NCI-H2196 treated with DMSO at 0.1 percent for 48 hours (cell line): ENCODE data around the gene TNK2.
"Not testable (repeated sequence)": the region's sequence is repeated elsewhere in the genome, so short reads cannot be mapped to it uniquely, and the experiment has no call there.

ENCODE experiments used
- DNase-seq: peaks from one replicate; lab custom pipeline; 2025; ENCODE audit not compliant: unreplicated experiment; lab: John Stamatoyannopoulos, UW

The TNK2 gene

DNA sequence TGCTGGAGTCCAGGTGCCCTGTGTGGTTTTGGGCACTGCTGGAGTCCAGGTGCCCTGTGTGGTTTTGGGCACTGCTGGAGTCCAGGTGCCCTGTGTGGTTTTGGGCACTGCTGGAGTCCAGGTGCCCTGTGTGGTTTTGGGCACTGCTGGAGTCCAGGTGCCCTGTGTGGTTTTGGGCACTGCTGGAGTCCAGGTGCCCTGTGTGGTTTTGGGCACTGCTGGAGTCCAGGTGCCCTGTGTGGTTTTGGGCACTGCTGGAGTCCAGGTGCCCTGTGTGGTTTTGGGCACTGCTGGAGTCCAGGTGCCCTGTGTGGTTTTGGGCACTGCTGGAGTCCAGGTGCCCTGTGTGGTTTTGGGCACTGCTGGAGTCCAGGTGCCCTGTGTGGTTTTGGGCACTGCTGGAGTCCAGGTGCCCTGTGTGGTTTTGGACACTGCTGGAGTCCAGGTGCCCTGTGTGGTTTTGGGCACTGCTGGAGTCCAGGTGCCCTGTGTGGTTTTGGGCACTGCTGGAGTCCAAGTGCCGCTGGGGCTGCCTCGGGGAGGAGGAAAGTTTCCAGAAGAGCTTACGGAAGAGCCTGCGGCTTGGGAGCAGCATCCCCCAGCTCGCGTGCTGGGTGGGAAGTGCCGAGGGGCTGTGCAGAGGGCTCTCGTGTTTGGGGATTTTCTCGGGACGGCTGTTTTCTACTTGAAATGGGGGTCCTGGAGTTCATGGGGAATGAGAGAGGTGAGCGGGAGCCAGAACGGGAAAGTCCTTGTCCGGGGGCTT, 83.7 kb downstream of the TNK2 start:
- not testable (repeated sequence) for DNase-seq

DNA sequence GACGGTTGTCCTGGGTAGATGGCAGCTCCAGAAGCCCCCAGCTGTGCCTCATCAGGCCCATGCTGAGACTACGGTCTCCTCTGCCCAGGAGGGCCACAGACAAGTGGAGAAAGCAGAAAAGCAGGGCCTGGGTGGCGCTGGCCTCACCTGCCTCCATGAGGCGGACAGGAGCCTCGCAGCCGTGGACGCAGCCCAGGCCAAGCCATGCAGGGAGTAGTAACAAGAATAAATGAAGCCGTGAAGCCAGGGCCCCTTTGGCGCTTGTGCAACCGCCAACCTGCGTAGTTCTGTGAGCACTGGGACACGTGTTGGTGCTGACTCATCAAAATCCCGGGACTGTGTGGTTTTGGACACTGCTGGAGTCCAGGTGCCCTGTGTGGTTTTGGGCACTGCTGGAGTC, 84.4 kb downstream of the TNK2 start:
- no peak for DNase-seq

DNA sequence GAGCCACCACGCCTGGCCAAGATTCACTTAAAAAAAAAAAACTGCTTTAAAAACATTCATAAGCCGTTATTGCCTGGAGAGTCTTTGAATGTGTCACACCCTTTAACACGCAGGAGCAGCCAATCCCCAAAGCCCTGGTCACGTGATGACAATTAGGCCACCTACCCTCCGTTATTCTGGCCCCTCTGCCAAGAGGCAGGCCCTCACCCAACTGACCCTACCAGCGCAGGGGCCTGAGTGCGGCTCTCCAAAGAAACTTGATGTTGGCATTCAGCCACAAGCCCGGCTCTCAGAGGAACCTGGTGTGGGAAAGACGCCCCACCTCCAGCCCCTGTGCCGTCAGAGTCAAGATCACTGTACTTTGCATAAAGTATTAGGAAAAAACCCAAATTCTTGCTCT, 85.1 kb downstream of the TNK2 start:
- no peak for DNase-seq

DNA sequence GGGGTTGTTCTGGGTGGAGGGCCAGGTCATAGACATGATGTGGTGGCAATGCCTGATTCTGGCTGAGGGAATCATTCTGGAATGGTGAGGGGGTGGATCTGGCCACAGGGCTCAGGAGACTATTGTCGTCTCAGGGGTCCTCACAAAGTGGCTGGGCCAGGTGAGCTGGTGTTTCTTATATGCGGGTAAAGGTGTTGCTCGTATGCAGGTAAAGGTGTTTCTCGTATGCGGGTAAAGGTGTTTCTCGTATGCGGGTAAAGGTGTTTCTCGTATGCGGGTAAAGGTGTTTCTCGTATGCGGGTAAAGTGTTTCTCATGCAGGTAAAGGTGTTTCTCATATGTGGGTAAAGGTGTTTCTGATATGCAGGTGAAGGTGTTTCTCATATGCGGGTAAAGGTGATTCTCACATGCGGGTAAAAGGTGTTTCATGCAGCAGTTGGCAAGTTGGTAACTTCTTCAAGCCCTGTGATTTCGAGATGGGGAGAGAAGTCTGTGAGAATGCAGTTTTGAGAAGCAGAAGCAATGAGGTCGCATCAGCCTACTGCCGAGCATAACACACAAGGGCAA, 86.1 kb downstream of the TNK2 start:
- DNase-seq = no peak

DNA sequence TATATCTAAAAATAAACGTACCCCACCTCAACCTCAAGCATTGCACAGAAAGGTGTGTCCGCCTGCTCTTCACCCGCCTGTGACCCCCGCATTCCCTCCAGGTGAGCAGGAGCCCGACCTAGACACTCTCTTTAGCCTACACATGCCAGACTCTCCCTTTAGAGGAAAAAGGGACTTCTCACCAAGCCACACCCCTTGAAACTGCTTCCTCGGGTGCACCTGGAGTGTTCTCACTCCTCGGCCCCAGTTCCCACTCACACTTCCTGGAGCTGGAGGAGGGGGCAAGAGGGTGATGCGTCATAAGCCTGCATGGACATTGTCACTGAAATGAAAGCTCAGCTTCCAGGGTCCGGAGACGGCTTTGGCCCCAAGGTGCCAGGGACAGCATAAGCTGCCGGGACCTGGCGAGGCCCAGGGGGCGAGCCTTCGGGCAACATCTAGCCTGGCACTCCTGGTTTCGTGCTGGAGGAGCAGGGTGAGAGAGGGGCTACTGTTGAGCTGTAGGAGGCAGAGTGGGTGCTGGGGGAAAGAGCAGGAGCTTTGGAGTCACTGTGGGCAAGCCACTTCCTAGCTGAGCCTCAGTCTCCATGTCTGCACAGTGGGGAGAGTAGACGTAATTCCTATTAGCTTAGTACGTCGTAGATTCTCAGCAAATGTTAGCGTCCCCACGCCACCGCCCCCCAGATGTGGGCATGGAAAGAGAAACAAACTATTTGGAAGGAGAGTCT, 86.8 kb downstream of the TNK2 start:
- DNase-seq = no peak

DNA sequence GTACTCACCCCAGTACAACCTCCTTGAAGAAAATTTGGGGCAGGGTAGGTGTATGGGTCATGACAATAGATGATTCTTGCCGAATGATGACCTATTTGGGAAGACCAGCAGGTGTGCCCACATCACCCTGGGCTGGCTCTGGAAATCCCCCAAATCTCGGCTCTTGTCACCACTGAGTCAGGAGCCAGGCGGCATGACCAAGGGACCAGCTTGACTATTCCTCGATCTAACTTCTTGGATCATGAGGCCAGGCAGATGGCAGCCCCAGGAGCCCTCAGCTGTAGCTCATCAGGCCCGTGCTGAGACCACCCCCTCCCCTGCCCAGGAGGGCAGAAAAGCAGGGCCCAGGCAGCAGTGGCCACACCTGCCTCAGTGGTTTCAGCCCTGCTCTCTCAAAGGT, 87.5 kb downstream of the TNK2 start:
- DNase-seq = no peak

DNA sequence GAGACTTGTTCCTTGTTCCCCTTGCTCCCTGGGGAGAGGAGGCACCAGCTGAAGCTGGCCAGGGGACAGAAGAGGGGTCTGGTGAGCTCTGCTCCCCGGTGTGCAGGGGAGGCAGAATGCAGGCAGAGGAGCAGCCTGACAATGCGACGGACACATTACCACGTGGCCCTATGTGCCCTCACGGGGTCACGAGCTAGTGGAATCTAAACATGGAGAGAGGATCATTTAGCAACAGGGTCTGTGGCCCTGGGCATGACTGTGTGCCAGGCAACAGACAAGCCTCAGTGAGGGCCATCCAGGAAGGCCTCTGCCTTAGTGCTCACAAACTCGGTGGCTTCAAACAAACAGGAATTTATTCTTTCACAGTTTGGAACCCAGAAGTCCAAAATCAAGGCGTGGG, 88.2 kb downstream of the TNK2 start:
- DNase-seq = no peak

DNA sequence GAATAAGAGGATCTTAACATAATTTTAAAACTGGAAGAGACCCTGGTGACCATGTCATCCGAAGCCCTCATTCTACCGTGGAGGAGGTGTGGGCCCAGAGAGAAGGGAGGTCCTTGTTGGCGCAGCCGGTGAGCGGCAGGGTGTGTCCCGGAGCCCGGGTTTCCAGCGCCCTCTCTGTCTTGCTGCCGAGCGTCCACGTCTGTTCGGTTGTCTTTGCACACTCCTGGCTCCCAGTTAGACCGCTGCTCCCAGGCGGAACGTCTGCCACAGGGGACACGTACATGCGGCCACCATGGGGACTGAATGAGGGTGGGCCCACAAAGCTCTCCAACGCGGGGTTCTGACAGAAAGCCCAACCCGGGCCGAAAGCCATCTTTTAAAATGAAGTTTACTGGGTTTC, 90.0 kb downstream of the TNK2 start:
- no peak for DNase-seq

DNA sequence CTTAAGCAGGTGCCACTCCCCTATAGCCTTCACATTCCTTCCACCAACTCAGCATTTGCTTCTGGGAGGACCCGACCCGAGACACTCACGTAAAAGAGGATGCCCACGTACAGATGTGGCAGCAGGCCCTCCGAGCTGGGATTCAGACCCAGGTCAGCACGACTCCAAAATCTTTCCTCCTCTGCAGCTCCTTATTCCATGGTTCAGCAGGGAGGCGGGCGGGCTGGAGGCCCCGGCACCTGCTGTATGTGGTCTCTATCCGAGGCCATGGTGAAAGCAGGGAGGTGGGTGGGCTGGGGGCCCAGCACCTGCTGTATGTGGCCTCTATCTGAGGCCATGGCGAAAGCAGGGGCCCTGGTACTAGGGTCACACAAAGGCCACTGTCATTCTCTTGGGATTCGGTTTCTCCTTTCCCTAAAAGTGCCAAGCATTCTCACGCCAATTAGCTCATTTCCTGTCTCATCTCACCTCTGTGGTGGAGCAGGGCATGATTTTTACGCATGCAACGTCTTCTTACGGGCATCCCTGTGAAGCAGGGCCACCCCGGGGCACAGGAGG, 90.7 kb downstream of the TNK2 start:
- DNase-seq = no peak

DNA sequence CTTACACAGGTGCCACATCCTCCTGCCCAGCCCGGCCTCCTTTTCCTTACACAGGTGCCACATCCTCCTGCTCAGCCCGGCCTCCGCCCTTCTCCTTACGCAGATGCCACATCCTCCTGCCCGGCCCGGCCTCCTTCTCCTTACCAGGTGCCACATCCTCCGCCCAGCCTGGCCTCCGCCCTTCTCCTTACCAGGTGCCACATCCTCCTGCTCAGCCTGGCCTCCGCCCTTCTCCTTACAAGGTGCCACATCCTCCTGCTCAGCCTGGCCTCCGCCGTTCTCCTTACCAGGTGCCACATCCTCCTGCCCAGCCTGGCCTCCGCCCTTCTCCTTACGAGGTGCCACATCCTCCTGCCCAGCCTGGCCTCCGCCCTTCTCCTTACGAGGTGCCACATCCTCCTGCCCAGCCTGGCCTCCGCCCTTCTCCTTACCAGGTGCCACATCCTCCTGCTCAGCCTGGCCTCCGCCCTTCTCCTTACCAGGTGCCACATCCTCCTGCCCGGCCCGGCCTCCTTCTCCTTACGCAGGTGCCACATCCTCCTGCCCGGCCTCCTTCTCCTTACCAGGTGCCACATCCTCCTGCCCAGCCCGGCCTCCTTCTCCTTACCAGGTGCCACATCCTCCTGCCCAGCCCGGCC, 92.0 kb downstream of the TNK2 start:
- not testable (repeated sequence) for DNase-seq

DNA sequence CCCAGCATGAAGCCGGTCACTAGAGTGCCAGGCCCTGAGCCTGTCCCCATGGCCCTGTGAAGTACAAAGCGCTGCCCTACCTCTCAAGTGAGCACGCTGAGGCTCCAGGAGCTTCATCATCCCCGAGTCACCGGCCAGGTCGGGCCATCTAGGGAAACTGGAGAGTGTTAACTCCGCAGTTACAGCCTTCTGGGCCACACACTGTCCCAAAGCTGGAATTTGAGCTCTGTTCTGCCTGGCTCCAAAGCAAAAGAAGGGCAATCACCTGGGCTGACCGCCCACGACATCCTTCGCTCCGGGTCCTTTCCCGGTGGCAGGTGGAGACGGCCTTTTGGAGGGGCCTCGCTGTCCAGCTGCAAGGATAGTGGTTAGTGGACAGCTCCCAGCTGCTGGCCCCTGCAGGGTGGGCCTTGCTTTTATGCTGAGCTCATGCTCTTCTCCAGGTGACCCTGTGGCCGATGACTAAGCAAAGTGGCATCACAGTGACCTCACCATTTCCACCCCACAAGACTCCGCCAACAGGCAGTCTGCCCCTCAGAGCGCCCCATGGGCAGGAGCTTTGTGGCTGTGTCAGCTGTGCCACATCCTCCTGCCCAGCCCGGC, 93.1 kb downstream of the TNK2 start:
- no peak for DNase-seq

DNA sequence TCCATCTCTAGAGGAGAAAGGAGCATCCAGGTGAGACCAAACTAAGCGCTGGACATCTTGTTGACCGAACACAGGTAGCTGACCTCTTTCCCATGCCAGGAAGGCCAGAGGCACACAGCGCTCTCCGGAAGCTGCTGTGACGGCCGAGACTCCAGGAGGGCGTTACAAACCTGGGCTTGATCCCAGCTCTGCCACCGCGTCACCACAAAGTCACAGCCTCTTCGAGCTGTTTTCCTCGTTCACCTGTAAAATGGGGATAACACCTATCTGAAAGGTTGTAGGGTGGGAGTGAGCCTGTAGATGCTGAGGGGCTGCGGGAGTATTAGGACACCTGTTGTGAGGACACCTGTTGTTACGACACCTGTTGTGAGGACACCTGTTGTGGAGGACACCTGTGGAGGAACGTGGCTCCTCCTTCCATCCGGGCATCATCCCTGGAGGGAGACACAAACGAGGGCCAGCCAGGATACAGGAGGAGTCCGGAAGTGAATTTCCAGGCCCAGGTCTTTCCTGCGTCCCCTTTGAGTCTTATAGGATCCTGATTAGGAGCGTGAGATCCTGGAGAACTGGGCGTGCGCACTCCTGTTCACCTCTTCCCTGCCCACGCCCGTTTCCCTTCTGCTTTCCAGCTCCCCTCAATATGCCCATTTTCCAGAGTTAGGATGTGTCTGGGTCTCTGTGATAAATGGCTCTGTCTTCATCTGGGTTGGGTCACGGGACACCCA, 94.3 kb downstream of the TNK2 start:
- no peak for DNase-seq
